Stimulated activated CD8-positive, alpha-beta memory T cell treated with anti-CD3 and anti-CD28 coated beads, Interleukin-15, amount 100 ng/mL, for 24 hours (primary cell): ENCODE results near the gene NEU4.
"Not testable (repeated sequence)": the region's sequence is repeated elsewhere in the genome, so short reads cannot be mapped to it uniquely, and the experiment has no call there.

Experiments used
- DNase-seq: peaks from one replicate; pipeline ENCODE4 v3.0.0-alpha.2; 2020; ENCODE audit warnings: low read depth

Gene NEU4

GRCh38 chr2:241775223-241776177 lies 33.5 kb upstream of the NEU4 start:
- no peak for DNase-seq

- DNase-seq: no peak
These were observed 32.4 kb upstream of the NEU4 start, which contains the start of gene GAL3ST2 for GRCh38 chr2:241776336-241777169. Gene GAL3ST2, plus strand, starts transcription at chr2:241776822. Its CDS starts 134 bp downstream, at chr2:241776956.

- no peak for DNase-seq
These were observed 31.8 kb upstream of the NEU4 start for GRCh38 chr2:241777170-241777685.

GRCh38 chr2:241777686-241778627 lies 31.0 kb upstream of the NEU4 start:
- no peak for DNase-seq

GRCh38 chr2:241780939-241781569 lies 27.9 kb upstream of the NEU4 start:
- no peak for DNase-seq

- DNase-seq: not testable (repeated sequence)
These were observed 26.9 kb upstream of the NEU4 start for GRCh38 chr2:241782053-241782452.

GRCh38 chr2:241788135-241788534 lies 20.9 kb upstream of the NEU4 start:
- no peak for DNase-seq

- DNase-seq: no peak
These were observed 20.4 kb upstream of the NEU4 start for GRCh38 chr2:241788572-241788971.

GRCh38 chr2:241791385-241791784 lies 17.6 kb upstream of the NEU4 start:
- not testable (repeated sequence) for DNase-seq

- no peak for DNase-seq
These were observed 15.6 kb upstream of the NEU4 start for GRCh38 chr2:241793385-241793784.

GRCh38 chr2:241794250-241794823 lies 14.7 kb upstream of the NEU4 start:
- DNase-seq: no peak

GRCh38 chr2:241795021-241795999 lies 13.7 kb upstream of the NEU4 start:
- DNase-seq: no peak

- no peak for DNase-seq
These were observed 12.8 kb upstream of the NEU4 start for GRCh38 chr2:241796209-241796608.

- DNase-seq: no peak
These were observed 12.3 kb upstream of the NEU4 start for GRCh38 chr2:241796610-241797138.

- DNase-seq: no peak
These were observed 11.4 kb upstream of the NEU4 start for GRCh38 chr2:241797441-241798080.

- DNase-seq: no peak
These were observed 10.8 kb upstream of the NEU4 start for GRCh38 chr2:241798081-241798630.

GRCh38 chr2:241798631-241799521 lies 10.1 kb upstream of the NEU4 start:
- DNase-seq: no peak
